Glomerular visceral epithelial cell (primary cell): Measurements from ENCODE around the gene NASP.

ENCODE experiments used
- DNase-seq: peaks from one replicate; pipeline ENCODE4 v3.0.0-alpha.2; 2016; ENCODE audit errors: extremely low spot score

NASP gene

DNA sequence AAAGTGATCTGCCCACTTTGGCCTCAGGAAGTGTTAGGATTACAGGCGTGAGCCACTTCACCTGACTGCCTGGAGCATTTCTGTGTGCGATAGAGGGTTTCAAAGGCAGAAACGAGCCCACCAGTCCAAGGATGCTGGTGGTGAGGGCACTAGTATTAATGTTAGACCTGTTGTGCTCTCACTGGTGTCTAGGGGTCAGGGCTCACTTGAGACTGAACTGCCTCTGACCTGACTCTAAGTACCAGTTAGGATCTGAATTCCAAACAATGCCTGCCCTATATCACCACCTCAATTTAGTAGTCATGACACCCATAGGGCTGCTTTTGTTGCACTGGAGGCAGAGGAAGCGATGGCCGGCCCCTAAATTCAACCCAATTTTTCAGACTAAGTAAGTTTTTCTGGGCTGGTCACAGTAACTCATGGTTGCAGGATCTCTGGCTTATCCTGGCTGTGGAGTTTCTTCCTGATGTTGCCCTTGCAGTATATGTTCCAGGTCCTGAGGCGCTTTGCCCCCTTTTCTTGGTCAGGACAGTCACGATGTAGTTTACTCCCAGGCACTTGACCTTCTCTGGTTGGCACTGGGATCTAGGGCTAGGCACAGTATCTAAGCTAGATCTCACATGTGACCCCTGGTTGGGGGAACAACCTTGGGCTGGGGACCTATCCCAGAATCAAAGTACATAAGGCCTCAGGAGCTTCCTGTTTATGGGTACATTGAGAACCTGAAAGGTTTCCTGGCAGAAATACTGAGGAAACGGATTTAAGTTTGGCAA lies 35.5 kb downstream of the NASP start:
- DNase-seq = no peak

DNA sequence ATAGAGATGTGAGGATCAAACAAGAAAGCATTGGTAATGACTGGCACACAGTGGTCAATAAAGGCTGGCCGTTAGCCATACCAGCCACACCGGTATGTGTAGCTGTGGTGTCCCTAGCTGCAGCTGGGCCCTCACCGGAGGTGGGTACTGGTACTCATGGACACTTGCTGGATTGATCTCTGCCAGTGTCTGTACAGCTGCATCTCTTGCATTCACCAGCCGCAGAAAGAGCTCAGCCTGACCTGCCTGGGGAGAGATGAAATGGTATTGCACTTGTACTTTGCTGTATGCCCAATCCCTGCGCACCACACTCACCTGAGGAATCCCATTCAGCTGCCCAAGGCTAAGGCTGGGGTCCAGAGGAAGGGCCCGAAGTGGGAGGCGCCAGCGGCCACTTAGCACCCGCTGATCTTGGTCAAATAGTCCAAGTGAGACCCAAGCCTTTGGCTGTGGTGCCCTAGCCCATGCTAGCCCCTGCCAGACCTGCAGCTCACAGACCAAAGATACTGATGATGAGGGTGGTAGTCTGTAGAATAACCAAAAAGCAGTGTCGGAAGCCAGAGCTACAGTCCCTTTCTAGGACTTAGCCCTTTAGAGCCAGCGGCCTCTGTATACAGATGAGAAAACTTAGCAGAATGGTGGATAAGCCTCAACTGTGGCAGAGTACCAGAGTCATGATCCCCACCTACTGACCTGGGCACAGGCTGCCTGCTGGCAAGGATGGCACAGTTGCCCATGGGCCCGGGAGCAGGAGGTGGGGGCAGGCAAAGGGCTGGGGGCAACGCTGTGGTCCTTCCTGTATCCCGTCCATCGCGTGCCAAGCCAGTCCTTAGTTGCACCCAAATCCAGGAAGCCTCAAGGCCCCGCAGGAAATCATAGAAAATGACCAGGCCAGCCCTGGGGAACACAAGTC lies 37.0 kb downstream of the NASP start:
- DNase-seq = no peak

DNA sequence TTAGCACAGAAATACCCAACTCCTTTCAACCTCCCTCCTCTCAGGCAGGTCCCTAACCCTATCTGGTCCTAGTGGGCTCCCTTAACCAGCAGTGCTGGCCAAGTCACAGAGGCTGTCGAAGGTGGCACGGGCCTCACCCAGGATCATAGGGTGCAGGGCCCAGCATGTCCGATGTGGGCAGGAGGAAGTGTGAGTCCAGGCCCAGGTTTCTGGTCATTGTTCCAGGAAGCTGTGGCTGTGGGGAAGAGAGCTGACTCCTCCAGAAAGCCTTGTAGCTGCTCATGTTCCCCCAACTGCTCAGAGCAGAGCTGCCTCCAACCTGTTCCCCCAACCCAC lies 37.6 kb downstream of the NASP start:
- DNase-seq = no peak

DNA sequence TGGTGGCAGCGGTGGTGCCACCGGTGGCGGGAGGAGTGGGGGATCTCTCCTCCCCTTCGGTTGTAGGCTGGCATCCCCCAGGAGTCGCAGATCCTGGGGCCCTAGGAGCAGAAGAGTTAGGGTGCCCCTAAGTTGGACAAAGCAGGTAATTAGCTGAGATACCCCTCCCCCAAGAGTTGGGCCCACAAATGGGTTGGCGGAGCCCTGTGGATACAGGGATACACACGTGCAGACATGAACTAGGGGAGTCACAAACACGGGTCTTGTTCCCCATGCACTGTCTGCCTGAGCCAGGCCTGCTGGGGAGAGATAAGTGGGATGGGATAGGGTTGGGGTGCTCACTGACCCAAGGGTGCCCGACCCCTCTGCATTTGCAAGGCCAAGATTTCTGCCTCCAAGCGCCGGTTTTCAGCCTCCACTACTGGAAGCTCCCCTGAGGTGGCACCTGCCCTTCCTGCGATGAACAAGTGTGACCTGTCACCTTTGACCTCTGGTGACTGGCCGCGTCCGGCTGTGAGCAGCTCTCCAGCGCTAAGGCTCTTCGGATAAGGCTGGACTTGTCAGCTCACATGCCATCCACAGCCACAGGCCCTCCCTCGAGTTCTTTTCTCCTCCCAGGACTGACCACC lies 38.2 kb downstream of the NASP start:
- no peak for DNase-seq

DNA sequence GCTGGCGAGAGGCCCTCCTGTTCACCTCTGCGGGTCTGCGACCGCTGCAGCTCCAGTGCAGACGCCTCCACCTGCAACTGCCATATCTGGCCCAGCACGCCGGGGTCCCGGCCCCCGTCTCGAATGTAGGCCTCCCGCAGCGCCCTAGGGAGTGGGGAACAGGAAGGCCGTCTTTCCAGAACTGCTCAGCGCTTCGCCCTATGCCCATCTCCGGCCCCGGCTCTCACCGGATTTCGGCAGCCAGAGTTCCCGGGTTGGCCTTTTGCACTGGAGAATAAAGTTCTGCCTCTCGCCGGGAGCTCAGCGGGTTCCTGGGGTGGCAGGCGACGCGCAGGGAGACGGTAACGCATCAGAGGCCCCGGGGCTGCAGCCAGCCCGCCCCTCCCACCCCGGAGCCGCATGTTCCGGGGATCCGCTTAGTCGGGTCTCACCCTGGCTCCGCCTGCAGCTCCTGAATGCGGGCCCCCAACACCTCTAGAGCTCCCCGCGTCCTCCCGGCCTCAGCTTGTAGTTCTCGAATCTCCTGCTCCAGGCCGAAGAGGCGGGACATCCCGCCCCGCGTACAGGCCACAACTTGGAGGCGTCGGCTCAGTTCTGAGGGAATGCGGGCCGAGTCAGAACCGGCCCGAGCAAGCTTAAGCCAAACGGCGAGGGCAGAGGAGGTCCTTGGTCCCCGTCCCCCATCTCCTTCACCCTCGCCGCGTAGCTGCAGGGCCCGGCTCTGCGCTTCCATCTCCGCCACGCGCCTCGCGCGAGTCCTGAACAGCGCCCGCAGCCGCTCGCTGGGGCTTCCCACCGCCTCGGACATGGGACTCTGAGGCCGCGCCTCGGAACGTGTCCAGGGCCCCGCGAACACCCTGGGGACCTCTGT lies 38.9 kb downstream of the NASP start:
- DNase-seq = no peak

DNA sequence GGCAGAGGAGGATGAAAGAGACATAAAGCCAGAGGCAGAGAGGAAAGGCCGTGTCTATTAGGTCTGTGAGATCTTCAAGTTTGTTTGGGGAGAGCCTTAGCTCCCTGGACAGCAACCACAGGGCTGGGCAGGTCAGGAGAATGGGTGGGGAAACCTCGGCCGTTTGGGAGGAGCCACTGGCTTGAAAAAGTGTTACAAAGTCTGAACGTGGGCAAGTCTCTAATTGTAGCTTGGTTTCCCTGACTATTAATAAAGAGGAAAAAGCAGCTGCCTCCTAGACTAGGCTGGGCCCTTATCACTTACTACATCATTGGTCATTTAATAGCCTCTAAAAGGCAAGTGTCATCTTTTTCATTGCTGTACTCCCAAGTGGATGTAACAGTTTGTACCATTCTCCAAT lies 40.1 kb downstream of the NASP start, which contains the start of gene CCDC17:
TSS of gene CCDC17 (minus strand) at position 83 of the 400 bp plus-strand sequence. CDS start 145 bp downstream, outside the sequence.
- no peak for DNase-seq

DNA sequence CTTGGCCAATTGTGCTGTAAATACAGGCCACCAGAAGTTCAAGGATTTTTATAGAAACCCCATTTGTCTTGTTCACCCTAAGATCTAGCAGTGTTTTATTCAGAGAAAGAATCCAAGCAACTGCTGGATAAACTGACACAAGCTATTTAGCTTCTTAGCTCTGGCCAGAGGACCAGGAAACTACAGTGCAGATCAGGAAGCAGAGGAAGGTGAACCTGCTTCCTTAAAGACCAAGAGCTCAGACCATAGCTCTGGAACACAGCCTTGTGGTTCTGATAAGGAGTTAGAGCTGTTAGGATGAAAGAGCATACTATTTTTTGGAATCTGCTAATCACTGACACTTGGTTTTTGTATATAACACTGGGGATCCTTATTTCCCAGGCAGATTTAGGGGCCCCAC lies 45.2 kb downstream of the NASP start:
- DNase-seq = no peak

DNA sequence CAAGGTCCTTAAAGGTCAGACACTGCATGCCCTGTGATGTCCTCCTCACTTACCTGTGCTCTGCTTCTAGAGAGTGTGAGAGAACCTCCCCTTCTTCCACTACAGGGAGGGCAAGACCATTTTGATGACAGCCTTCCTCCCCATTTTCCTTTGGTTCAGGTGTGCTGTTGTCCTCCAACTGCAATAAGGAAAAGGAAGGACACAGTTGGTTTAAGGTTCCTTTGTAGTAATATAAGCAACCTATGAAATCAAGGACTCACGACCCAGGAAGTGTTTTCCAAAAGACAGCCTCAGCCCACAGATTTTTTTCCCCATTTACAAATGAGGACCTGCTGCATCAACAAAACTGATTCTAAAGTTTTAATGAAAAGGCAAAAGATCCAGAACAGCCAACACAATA lies 46.6 kb downstream of the NASP start:
- DNase-seq = no peak

DNA sequence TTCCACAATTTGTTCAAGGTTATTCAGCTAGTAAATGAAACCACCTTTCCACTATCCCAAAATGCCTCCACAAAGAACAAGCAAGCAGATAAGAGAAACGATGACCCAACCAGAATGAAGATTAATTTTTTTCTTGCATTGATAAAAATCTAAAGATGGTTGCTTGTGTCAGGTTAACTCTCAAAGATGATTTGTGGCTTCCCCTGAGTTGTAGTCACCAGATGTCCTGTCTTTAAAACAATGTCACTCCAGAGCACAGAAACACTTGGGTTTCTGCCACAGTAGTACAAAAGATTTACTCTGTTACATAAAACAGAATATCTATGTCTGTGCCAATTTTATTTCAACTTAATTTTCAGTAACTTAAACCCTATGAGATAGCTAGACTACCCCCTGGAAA lies 51.4 kb downstream of the NASP start:
- DNase-seq = no peak

DNA sequence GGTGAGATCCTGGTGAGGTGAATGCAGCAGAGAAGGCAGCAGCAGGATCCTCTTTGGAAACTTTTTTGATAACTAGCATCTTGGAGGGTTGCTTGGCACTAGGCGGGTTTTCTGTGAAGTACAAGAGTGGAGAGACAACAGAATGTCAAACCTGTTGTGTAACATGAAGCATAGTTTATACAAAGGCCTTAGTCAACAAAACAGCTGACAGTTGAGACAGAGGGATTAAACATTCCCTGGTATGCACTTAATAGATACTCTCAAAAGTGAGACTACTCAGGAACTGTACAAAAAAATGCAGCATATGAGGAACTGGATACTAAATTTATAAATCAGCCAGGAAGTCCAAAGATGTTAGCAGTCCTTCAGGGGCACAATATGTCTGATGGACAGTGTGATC lies 56.5 kb downstream of the NASP start:
- DNase-seq = no peak

DNA sequence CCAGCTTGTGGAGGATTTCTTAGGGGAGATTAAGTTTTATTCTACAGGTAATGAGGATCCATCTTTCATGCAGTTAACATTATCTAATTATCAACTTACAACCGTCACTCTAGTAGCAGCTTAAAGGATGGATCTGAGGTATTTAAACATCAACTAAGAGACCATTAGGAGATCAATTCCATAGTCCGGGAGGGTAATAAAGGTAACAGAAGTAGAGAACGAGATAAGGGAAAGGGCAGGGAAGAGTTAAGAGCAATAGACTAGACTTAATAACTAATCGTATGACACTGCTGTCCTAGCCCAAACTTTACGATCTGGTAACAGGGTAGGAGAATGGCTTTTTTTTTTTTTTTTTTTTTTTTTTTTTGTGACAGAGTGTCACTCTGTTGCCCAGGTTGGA lies 59.5 kb downstream of the NASP start:
- no peak for DNase-seq

DNA sequence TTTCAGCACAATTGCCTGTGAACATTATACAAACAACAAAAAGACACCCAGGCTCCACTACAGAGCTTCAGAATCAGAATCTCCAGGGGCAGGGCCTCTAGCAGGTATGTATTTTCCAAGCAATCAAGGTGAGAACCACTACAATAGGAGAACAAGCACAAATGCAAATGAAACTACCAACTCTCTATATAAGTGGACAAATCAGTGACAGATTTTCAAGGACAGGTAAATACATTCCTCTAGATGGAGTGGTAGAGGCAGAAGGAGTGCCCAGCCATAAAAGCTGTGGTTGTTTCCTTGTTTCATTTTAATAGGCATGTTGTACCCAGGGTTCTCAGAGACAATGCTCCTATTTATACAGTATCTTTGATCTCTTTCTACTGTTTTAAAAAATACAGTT lies 60.1 kb downstream of the NASP start:
- no peak for DNase-seq

DNA sequence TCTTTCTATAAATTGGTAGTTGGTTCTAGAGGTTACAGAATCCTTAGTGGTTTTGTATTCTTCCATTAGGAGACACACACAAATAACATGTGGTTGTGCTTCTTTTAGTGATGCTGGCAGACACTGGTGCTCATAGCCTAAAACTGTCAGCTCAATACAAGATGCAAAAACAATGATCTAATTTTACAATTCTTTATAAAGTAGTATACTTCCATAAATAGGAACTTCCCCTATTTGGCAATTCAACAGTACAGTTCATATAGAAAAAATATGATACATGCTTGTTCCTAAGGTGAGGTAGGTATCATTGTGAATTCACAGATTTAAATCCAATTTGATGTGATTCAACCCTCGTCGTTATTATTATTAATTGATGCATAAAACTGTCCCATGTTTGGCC lies 60.8 kb downstream of the NASP start:
- DNase-seq = no peak

DNA sequence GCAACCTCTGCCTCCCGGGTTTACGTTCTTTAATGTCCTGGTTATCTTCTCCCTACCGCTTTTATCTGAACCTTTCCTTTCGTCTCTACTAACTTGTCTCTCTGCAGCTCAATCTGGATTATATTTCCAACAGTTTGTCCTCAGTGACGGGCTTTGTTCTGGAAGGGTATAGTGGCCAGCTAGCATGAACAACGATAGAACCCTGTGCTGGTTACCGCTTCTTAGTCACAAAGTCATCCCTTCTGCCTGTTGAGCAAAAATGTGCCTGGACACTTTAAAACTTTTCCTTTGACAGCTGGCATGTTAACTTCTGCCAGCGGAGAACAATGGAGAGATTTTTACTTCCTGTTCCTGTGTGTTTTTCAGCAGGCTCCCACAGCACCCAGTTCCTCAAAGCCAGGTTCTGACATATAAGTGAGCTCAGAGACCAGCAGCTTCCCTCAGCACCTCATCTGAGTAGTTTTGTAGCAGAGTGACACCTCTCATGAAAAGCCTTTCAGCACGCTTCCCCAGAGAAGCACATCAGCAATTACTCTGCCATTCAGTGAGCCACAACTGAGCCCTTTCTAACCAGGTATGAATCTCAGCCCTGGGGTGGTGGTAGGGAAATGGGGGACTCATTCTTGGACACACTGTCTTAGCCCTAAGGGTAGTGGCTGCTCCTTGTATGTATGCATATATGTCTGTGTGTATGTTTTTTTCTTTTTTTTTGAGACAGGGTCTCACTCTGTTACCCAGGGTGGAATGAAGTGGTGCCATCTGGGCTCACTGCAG lies 63.6 kb downstream of the NASP start:
- DNase-seq = no peak

DNA sequence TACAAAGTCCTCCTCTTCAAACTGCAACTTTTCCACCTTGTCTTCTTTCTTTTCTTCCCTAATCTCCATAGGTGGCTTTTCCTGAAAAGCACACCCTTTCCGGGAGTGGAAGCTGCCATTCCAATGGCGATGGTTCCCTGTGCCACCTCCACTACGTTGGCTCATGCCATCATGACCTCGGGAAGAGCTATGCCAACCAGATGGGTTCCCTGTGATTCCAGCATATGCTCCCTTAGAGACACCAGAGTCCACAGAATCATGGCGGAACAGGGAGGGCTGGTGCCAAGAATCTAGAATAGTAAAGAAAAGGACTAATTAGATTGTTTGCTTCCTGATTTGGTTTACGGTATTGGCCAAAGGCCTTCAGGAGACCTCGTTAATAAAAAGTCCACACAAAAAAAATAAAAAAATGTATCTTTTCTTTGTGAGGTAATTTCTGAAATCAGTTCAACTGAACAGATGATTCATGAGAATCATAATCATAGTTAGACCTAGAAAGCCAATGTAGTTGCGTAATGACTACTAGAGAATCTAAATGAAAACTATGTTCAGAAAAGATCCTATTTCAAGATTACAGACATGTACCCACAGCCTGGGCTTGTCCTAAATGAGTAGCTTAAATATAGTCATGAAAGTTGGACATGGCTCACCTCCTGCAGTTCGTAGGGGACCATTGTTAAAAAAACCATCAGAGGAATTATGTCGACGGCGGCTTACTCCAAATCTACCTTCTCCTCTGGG lies 70.9 kb downstream of the NASP start:
- no peak for DNase-seq

DNA sequence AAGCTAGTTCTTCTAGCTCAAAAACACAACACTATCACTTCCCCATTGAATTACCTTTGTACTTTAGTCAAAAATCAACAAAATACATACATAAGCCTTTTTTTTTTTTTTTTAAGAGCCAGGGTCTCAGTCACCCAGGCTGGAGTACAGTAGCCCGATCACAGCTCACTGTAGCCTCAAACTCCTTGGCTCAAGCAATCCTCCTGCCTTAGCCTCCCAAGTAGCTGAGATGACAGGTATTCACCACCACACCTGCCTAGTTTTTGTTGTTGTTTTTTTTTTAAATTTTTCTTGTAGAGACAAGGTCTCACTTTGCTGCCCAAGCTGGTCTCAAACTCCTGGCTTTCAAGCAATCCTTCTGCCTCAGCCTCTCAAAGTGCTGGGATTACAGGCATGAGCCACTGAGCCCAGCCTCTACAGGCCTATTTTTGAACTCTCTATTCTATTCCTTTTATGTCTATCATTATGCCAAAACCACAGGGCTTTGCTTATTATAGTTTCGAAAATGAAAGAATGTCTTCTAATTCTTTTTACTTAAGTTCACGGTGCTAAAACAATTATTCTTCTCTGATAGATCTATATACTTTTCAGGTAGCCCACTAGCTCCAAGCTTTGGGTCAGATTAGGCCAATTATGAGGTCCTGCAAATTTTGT lies 72.9 kb downstream of the NASP start:
- DNase-seq = no peak

DNA sequence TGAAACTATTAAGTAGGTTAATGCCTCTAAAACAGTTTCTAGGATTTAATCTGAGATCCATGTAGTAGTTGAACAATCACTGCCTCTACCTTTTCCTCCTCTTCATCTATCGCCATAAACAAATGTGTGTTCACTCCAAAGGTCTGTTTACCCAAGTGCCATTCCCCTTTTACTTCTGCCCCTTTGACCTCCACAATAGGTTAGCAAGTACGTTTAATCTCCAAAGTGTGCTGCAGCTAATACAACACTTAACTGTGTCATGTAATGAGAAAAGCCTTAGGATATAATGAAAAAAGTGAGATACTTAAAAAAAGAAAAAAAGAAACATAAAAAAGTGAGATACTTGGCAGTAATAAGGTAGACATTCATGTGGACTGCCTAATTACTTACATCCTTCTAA lies 74.3 kb downstream of the NASP start:
- DNase-seq = no peak

DNA sequence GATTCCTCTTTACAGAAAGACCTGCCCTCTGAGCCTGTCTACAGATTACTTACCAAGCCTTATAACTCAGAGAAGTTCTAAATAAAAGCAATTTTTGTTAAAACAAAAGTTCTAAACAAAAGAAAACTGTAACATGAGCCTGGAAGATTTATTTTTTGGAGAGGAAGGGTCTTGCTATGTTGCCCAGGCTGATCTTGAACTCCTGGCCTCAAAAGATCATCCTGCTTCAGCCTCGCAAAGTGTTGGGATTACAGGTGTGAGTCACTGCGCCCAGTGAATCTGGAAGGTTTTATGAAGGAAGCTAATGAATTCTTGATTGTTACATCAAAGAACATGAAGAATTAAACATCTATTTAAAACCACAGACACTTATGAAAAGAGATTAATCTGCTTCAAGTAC lies 75.4 kb downstream of the NASP start:
- no peak for DNase-seq

DNA sequence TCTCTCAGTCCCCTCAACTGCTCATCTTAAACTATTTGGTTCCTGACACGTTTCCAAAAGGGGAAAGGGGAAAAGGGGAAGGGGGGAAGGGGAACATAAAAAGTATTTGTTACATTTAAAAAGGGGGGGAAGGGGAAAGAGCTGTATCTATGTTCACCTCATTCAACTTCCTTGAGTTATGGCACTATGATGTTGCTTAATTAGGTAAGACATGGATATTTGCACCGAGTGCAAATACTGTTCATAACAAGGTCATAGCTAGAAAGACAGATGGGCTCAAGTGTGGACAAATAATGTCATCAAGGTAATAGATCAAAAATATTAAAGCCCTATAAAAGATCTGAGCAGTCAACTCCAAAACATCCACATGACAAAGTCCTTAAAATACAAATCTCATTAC lies 76.5 kb downstream of the NASP start:
- DNase-seq = no peak

DNA sequence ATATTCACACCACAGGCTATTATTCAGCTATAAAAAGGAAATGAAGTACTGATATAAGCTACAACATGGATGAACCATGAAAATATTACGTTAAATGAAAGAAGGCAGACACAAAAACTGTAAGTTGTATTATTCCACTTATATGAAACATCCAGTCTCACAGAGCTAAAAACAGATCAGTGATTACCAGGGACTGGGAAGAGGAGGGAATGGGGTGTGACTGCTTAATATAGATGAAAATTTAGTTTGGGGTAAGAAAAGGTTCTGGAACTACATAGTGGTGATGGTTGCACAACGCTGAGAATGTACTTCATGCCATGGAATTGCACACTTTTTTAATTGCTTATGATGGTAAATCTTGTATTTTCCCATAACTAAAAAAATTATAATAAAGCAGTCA lies 83.0 kb downstream of the NASP start:
- DNase-seq = no peak
